NCI-H2029 treated with DMSO at 0.1 percent for 48 hours (cell line): ENCODE results near the gene MYCBP.

ENCODE experiments used
- DNase-seq: peaks from one replicate; lab custom pipeline; 2025; lab: John Stamatoyannopoulos, UW

Gene MYCBP

DNA sequence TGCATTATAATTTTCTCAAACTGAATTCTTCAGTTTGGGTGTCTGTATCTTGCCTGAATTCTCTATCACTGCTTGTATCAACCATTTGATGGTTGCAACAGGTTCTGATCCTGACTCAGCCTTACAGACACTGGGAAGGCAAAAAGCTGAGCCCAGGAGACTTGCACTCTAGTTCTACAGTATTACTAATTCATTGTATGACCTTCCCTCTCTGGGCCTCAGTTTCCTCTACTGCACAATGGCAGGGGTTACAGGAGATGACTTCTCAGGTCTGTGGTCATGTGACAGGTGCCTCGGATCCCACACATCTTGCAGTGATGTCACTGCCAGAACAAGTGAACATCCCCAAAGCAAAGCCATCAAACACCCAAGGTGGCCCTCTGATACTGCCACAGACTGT, 52.3 kb downstream of the MYCBP start:
- no peak for DNase-seq

DNA sequence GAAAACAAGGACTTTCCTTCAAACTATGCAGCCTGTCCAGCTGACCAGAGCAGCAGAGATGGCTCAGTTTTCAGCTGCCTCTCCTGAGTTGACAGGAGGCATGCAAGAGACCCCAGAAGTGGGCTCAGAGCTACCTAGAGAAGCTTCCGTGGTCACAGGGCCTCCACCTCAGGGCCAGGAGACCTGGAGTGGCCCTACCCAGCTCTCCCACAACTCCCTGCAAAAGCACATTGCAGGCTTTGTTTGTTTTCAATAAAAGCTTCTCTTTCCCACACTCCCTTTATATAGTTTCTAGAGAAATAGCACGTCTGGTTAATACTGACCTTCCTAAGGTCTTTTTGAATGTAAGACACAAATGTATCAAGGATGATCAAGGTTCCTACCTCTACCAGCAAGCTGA, 53.6 kb downstream of the MYCBP start:
- DNase-seq: no peak

DNA sequence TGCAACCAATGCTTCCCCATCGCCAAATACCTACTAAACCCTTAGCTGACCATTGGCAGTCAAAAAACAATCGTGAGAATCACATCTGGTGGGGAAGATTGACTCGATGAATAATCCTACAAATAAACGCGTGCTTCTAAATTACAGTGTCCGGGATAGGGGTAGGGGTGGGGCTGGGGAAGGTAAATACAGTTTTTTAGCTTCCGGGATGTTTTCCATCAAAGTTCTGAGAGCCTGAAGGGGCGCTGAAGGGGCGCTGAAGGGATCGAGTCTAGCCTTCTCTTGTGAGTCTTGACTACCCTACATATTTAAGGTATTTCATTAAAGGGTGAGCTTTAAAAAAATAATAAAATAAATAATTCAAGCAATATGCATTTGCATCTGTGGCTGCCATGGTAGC, 54.1 kb downstream of the MYCBP start:
- no peak for DNase-seq

DNA sequence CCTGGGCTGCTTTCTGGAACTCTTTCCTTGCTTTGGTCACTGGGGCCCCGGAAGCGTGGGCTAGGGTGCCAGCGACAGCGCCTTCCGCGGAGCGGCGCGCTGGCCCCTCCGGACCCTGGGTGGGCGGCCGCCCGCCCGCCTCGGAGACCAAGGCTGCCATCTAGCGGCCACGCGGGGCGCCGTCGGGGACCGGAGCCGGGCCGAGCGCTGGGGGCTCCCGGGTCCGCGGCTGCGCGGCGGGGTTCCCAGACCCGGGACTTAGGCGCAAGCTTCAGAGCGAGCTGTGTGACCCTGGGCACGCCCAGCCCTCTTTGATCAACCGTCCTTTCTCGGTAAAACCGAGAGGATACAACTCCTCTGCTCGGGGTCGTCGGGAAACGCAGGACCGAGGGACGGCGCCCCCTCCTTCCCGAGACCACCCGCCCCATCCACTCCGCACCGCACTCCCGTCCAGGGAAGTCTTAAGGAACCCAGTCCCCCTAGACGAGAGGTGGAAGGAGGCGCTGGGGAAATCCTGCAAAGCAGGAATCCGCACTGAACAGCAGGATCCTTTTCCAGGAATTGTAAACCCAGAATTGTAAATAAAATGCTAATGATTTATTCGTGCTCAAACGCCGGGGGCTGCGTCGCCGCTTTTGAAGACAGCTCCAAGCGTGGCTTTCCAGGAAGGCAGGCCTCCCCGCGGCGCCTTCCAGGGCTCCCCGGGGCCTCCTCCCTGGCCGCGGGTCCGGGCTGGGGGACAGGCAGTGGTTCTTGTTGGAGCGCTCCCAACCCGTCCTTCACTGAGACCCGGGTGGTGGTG, 54.8 kb downstream of the MYCBP start:
- DNase-seq: no peak

DNA sequence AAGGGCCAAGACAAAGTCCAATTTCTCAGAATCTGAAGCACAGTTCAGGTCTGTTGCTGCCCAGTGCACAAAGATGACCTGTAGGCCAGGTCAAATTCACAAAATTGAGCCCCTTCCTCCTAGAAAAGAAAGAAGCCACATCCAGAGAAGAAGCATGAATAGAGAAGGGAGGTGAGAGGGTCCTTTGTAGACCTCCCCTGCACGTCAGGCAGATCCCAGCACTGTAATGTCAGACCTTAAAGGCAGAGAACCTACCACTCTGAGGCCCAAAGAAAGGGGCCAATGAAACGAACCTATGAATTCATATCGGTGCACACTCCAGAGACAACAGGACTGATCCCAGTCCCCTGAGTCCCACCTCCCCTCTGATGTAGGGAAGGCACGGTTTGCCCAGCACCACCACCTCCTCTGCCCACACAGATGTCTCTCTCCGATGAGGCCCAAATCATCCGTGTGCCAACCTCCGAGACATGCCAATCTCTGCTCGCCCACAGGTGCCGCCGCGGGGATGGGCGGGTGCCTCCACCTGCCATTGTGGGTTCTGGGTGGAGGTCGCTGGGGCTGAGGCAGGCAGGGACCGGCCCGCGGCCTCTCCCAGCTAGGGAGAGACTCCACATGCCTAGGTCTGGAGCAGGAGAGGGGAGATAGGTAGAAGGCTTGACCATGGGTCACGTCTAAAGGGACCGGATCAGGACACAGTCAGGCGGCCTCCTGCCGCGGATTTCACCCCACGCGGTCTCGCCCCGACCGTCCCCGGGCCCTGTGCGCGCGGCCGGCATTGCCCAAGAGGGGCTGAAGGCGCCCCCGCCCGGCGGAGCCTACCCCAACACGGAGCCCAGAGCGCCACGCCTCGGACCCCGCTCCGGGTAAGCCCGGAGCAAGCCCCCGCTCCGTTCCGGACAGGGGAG, 55.6 kb downstream of the MYCBP start:
- DNase-seq: no peak

DNA sequence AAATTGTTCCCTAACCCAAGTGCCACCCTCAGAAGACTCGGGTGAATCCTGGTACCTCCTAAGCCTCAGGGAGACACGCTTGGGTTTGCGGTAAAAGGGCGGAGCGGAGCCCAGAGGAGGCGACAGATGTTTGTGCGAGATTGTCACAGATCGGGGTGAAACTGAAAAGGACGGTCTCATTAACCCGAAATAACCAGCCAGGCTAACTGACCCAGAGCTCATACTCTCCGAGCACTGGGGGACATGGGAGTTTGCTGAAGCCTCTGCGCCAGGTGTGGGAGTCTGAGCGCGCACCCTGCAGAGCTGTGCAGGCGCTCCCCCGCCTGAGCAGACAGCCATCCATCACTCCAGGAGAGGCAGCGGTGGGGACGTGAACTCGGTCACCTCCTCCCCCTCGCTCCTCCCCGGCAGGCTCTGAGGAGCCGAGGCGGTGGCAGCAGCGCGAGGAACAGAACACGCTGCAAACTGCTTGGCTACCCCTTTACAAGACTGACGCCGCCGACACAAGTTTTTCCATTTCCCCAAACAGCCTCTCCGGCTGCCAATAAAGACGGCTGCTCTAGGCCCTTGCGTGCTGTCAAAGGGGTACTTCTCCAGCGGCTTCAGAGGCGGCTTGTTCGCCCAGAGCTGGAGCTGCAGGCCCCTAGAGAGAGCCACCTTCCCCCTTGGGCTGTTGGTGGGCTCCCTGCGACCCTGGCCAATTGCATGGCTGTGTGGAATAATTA, 57.1 kb downstream of the MYCBP start:
- DNase-seq: no peak

DNA sequence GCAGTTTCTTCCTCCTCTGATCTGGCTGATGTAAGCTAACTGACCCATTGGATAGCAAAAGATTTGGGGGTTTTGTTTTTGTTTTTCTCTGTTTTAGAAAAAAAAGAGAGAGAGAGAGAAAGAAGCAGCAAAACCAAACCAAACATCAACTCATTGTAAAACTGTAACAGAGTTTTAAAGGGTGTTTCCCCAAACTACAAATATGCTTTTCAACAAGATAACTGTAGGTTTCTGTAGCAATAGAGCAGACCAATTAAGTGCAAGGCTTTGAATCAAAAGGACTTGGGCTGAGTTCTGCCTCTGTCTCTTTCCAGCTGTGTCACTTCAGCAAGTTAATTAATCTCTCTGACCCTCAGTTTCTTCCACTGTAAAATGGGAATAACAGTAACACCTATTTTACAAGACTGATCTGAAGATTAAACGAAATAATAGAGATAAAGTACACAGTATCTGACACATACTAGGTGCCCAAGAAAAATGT, 58.1 kb downstream of the MYCBP start:
- no peak for DNase-seq

DNA sequence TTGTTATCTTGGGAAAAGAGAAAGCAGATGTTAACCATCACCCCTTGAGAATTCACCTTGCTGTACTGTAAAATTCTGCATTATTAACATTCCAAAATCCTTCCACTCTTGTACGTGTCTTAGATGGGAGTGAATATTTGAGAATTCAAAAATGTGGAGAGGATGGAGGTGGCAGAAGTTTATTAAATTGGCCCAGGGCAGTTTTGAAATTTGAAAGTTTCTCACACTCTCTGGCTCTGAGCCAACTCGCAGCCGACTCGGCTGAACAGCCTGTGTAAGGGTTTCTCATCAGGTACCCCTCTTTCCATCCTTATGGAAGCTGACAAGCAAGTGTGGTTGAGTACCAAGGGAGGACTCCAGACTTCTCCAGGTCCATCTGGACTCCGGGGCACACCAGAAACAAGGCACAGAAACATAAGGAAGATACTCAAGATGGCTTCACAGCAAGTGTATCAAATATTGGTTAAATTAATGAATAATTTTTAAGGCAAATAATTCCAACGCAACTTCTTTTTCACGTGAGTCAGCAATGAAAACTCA, 58.6 kb downstream of the MYCBP start:
- no peak for DNase-seq

DNA sequence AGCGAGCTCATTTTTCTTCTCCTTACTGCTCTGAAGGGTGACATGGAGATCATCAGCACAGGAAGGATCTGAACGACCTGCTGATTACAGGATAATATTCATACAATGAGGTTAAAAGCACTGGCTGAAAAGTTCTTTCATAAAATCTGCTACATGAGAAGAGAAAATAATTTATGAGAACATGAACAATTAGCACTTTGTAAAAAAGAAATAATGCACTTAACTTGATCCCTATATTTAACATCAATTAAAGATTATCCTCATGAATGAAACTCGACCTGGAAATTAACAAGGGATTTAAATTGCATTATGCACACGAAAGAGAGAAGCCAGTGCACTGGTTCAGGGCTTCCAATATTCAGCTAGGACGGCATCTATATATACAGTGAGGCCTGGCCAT, 60.2 kb downstream of the MYCBP start:
- no peak for DNase-seq
